Measurements from ENCODE around the gene NCKIPSD.
"Not testable (repeated sequence)": the region's sequence is repeated elsewhere in the genome, so short reads cannot be mapped to it uniquely, and the experiment has no call there.

NCKIPSD gene

DNA sequence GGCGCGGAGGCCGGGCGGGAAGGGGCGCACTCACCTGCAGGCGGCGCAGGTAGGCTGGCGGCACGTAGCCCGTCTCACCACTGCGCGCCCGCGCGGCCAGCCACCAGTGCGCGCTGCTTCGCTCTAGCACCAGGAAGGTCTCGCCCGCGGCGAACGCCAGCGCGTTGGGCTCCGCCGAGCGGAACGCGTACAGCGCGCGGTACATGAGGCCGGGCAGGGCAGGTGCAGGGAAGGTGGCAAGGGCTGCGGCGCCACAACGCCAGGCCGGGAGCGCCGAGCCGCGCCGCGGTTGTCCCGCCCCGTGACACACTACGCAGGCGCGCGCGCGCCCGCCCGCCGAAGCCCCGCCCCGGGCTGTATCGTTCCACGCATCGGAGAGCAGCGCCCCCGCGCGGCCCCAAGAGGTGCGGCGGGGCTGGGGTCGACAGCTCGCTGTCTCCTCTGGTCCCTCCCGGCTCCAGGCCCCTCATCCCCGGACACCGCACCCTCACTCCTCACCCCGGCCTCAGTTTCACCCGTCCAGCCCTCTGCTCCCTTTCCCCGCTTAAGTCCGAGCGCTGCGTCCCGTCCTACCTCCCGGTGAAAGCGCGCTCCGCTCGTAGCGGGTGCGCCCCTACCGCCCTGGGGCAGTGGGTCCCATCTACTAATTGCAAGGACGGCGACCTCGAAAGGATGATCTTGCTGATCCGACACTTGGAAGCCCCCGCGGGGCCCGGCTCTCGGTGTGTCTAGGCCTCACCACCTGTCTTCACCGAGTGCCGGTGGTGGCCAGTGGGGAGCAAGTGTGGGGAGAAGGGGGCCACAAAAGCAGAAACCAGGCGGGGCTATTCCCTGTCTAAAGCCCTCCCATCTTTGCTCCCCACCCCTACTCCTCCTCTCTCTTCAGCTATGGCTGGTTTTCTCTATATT lies at the start of gene NCKIPSD:
TSS of gene NCKIPSD (minus strand) at position 313 of the 909 bp plus-strand sequence. CDS start at position 205, 108 bp downstream.
- DNase-seq = peak; percentile 91

DNA sequence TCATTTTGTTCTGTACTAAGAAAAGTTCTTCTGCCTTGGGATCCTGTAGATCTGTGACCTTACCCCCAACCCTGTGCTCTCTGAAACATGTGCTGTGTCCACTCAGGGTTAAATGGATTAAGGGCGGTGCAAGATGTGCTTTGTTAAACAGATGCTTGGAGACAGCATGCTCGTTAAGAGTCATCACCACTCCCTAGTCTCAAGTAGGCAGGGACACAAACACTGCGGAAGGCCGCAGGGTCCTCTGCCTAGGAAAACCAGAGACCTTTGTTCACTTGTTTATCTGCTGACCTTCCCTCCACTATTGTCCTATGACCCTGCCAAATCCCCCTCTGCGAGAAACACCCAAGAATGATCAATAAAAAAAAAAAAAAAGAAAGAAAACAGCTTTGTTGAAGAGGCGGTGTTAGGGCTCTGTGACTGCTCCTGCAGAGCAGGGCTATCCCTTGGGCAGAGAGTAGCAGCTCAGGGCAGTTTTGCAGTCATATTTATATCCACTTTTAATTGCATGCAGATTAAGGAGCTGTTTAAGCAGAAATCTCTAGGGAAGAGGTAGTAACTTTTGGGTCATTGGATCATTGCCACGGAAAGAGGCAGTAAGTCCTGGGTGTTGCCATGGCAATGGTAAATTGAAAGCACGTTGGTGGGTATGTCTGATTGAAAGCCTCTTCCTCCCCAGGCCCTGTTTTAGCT lies 49.5 kb upstream of the NCKIPSD start:
- DNase-seq = not testable (repeated sequence)

DNA sequence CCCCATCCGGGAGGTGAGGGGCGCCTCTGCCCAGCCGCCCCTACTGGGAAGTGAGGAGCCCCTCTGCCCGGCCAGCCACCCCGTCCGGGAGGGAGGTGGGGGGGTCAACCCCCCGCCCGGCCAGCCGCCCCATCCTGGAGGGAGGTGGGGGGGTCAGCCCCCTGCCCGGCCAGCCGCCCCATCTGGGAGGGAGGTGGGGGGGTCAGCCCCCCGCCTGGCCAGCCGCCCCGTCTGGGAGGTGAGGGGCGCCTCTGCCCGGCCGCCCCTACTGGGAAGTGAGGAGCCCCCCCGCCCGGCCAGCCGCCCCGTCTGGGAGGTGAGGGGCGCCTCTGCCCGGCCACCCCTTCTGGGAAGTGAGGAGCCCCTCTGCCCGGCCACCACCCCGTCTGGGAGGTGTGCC lies 48.8 kb upstream of the NCKIPSD start:
- not testable (repeated sequence) for DNase-seq

DNA sequence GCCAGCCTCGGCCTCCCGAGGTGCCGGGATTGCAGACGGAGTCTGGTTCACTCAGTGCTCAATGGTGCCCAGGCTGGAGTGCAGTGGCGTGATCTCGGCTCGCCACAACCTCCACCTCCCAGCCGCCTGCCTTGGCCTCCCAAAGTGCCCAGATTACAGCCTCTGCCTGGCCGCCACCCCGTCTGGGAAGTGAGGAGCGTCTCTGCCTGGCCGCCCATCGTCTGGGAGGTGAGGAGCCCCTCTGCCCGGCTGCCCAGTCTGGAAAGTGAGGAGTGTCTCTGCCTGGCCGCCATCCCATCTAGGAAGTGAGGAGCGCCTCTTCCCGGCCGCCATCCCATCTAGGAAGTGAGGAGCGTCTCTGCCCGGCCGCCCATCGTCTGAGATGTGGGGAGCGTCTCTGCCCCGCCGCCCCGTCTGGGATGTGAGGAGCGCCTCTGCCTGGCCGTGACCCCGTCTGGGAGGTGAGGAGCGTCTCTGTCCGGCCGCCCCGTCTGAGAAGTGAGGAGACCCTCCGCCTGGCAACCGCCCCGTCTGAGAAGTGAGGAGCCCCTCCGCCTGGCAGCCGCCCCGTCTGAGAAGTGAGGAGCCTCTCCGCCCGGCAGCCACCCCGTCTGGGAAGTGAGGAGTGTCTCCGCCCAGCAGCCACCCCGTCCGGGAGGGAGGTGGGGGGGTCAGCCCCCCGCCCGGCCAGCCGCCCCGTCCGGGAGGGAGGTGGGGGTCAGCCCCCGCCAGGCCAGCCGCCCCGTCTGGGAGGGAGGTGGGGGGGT lies 48.2 kb upstream of the NCKIPSD start:
- not testable (repeated sequence) for DNase-seq

DNA sequence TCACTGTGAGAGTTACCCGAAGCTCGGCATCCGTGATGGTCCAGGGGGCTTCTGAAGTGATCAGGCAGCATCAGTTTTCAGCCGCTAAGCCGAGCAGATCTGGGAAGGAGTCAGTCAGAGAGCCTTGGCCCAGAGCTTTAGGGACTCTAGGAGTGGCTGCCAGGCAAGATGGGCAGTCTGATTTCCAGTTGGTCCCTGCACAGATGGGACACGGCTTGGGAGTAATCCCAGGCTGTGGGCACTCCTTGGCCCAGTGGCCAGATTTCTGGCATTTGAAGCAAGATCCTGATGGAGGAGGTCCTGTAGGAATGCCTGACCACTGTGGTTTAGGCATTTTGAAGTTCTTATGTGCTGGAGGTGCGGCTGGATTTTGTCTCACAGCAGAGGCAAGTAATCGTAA lies 41.8 kb upstream of the NCKIPSD start:
- DNase-seq = no peak

DNA sequence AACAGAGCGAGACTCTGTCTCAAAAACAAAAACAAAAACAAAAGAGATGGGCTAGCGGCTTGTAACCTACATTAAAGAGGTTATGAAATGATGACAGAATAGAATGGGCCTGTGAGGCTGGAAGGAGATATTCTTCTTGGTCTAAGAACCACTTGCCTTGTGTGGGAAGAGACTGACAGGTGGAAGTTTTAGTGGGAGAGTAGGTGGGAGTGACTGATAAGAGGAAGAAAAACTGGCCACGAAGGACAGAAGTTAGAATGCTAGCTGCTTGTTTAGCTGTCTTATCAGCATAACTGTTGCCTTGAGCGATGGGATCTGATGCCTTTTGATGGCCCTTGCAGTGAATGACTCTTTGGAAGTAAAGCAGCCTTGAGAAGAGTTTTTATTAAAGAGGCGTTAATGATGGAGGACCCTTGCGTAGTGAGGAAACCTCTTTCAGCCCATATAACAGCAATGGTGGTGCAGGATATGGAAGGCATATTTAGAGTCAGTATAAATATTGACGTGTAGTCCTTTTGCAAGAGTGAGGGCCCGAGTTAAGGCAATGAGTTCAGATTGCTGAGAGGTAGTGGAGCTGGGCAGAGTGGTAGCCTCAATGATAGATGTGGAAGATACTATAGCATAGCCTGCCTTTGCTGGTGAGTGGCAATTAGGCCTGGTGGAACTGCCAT lies 39.6 kb upstream of the NCKIPSD start:
- not testable (repeated sequence) for DNase-seq

DNA sequence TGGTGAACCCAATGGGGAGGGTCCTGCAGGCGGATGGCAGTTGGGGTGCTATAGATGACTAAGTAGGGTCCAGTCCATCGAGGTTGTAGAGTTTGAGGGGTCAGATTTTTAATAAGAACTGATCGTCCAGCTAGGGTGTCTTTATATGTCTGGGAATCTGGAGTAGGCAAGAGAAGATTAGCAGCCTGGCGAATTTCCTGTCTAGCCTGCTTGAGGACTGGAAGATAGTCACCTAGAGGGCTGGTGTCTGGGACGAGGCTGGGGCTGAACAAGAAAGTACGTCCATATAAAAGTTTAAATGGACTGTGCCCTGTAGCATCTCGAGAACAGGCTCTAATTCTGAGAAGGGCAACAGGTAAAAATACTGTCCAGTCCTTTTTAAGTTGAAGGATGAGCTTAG lies 38.0 kb upstream of the NCKIPSD start:
- no peak for DNase-seq

DNA sequence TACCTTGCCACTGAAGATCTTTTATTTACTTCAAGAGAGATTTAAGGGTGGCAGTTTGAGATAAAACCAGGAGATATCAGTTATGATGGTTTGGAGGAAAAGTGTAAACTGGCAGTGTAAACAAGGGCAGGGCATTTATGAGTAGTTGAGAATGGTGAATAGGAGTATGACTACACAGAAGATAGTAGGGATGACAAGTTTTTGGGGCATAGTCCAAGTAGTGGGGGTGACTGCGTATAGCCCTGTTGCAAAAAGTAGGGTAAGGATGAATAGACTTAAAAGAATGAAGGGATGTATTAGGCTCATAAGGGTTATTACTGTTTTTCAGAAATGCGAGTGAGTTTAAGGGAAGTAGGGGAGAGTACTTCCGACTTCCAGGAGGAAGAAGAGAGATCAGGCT lies 37.6 kb upstream of the NCKIPSD start:
- DNase-seq = not testable (repeated sequence)

DNA sequence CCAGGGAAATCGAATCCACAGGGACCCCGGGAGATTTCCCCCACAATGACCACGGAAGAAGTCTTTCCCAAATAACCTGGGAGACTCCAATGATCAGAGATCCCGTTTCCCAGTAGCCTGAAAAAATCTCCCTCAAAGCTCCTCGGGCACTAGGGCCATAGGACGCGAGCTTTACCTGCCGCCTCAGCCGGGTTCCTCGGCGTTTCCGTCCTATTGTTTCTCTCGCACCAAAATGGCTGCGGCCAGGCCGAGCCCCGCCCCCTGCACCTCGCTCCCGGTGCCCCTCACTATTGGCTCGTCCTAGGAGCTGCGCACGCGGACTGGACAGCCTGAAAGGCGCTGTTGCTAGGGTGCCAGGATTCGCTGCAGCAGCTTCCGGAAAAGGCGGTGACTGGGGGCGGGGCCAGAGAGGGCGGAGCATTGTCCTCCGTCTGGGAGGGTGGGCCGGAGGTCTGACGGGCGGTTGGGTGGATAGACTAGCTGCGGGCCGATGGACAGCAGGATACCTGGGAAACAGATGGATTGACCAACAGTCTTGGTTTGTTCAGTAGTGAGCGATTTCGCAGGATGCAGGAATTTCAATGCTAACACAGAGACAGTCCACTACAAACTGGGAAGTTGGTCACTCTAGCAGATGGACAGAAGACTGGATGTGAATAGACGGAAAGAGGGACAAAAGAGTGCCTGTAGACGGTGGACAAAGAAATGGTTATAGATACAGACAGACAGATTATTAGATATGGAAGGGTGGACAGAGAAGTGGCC lies 31.4 kb upstream of the NCKIPSD start, which contains the start of gene IP6K2:
TSS of gene IP6K2 (minus strand) at position 240 of the 765 bp plus-strand sequence. CDS start 21,930 bp downstream, outside the sequence.
- DNase-seq = peak; percentile 99

DNA sequence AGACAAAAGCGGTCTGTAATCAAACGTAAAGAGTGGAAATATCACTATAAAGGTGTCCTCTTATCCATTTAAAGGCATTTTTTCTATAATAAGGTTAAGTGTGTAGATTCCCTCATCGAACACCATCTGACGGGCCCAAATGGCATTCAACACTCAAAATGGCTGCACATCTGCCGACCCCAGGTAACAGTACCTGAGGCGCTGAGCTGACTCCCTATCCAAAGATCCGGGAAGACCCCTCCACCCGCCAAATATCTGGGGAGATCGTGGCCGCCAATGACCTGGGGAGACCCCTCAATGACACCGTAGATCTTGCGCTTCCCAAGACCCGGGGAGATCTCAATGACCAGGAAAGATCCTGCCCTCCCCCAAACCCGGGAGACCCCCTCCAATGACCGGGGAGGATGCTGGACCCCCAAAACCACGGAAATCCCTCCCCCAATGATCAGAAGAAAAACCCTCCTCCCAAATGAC lies 30.8 kb upstream of the NCKIPSD start:
- no peak for DNase-seq

DNA sequence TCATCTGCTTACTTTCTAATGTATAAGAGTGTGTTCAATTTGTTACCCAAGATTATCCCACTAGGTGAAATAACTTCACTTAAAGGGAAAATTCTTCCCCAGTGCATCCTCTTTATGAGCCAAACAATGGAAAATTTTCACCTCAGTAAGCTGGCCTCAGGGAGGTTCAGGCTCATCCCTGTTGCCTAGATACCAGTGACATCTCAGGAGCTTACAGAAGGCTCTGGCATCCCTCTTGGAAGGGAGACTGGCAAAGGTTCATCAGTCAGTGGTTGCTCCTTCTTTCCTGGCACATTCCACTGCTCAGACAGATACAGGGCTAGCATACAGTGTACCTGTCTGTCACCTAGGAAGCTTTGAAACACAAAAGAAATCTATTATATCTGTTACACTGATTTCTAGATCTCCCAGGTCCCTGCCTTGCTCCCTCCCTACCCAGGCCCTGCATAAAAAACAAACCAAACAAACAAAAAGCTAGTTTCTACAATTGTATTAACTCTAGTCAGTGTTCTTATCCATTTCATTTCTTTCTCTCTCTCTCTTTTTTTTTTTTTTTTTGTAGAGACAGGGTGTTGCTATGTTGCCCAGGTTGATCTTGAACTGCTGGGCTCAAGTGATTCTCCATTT lies 29.6 kb upstream of the NCKIPSD start:
- DNase-seq = no peak

DNA sequence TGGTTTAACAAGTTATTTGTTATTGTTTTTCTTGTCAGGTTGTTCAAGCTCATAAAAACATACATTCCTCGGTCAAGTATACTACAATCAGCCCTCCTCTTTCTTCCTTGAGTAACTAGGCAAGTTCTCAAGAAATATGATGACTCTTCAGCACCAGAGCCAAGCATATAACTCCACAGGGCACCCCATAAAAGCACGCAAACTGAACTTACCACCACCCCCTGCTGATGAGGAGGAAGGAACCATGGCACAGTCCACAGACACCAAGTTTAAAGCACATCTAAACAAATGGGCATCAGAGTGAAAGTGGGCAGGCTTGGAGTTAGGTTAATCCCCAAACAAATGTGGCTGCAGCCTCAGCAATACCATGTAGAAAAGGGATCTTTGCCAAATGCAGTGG lies 26.0 kb upstream of the NCKIPSD start:
- no peak for DNase-seq

DNA sequence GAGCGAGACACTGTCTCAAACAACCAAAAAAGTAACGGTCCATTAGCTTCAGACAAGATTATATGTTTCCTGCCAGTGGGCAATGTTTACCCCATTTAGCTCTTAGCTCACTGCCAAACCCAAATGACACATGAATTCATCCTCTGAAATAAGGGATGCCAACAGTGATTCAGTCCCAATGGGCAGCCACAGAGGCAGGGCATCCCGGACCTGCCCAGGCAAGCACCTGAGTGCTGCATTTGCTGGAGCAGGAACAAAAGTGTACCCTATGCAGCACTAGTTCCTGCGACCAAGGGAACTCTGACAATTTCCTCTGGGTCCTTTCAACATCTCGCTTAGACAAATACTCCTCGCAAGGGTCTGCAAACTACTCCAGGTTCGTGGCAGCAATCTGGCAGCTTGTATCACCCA lies 23.3 kb upstream of the NCKIPSD start:
- DNase-seq = no peak

DNA sequence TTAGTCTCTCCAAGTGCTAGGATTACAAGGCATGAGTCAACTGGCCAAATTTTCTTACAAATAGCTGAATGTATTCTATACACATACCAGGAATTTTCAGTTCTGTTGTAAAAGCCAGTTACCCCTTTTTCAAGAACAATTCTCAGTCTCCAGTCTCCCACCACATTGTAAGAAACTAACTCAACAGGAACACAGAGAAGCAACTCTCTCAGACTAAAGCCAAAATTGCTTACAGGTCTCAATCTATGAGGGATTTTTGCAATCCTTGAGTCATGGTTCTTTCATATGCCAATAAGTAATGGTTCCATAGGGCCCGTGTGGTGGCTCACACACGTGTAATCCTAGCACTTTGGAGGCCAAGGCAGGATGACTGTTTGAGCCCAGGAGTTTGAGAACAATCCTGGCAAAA lies 22.8 kb upstream of the NCKIPSD start:
- DNase-seq = no peak

DNA sequence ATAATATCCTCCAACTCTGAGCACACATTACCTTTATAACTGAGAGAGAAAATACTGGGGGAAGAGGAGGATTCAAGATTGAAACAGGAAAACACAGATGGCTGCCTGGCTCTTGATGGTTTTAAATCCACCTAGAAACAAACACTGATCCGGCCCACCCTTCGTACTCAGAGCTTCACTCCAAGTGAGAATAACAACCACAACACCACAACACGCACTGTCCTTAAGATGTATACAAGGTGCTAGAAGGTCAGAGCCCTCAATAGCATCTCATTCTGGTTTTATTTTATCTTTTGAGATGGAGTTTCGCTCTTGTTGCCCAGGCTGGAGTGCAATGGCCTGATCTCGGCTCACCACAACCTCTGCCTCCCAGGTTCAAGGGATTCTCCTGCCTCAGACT lies 21.4 kb upstream of the NCKIPSD start:
- DNase-seq = no peak

DNA sequence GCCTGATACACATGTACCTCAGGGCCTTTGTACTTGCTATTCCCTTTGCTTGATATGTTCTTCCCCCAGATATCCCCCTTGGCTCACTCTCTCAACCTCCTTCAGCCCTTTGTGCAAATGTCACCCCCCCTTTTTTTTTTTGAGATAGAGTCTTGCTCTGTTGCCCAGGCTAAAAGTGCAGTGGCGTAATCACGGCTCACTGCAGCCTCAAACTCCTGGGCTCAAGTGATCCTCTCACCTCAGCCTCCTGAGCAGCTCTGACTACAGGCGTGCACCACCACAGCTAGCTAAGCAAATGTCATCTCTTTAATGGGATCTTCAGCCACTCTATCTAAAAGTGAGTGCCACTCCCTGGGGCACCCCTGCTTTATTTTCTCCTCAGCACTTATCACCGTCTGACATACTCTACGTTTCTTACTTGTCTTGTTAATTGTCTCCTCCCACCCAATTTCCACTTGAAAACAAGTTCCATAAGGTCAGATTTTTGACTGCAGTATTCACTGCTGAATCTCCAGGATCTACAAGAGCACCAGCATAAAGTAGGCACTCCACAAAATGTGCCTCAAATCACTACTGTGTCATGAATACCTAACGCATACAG lies 16.7 kb upstream of the NCKIPSD start:
- no peak for DNase-seq

DNA sequence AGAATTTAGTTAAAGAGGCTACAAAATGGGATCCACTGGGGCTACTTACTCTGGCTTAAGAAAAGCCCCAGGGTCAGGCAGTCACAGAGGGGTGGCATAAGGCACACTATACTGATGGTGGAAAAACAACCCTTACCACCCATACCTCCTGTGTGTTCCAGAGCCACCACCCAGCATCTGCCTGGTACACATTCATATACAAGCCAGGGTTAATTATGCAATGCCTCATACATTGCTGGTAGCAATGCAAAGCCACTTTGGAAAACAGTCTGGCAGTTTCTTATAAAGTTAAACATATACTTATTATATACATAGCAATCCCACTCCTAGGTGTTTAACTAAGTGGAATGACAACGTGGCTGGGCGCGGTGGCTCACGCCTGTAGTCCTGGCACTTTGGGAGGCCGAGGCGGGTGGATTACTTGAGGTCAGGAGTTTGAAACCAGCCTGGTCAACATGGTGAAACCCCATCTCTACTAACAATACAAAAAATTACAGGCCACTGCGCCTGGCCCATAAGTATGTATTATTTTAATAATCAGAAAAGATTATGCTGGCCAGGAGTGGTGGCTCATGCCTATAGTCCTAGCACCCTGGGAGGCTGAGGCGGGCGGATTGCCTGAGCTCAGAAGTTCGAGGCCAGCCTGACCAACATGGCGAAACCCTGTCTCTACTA lies 15.2 kb upstream of the NCKIPSD start:
- no peak for DNase-seq

DNA sequence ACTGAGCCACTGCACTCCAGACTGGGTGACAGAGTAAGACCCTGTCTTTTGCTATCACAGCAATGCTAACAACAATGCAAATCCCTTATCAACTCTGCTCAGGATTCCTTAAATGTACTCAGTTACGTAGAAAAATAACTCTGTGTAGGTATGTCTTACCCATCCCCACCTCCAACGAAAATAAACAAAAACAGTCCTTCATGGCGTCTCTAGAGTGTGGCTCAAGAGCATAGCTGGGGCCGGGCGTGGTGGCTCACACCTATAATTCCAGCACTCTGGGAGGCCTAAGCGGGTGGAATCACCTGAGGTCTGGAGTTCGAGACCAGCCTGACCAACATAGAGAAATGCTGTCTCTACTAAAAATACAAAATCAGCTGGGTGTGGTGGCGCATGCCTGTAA lies 13.2 kb upstream of the NCKIPSD start:
- DNase-seq = no peak

DNA sequence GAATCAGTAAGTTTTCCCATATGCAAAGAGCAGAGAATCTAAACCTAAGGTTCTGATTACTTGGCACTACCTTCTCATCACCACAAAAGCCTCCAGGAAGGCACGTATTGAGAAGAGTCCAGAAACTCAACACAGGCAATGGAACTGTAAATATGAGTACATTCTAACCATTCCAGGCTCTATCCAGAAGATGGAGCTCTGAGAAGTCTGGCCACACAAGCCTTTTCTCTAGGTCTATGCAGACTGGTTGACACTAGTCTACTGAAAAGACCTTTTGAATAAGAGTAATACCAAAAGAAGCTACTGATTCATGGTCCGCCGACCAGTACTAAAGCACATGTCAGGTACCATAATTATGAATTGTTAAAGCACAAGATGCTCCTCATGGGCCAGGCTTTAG lies 12.2 kb upstream of the NCKIPSD start:
- no peak for DNase-seq

DNA sequence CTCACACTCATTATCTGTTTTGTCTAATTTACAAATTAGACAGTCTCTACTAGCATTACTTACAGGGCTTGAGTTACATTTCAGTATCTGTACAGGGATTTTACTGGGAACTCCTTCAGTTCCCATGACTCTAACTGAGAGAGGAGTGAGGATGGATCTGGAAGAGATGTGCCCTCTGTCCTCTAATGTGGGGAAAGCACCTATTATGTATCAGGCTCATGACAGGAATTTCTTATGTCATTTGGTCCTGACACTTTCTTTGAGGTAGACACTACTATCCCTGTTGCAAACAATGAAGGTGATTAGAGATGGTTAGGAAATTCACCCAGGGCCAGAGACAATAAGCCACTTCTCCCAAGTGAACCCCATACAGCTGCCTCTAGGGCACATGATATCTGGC lies 10.9 kb upstream of the NCKIPSD start:
- no peak for DNase-seq
